ENCODE measurements around the gene CYP24A1.

The CYP24A1 gene

GRCh38 chr20:54140927-54141566 lies 32.7 kb downstream of the CYP24A1 start:
- TF ChIP-seq EZH2phosphoT487 (IDR thresholded peaks at IDR 0.05; ENCODE audit: borderline replicate concordance, low read length) (no peak), CTCF (IDR thresholded peaks at IDR 0.05; ENCODE audit: low read depth, low read length, poor library complexity, severe bottlenecking) (no peak)
- H3K4me2 ChIP-seq (ENCODE audit: low read length) = no peak overlapping the region
- no peaks in the 10 kb centered on the region for H3K36me3 ChIP-seq (ENCODE audit: control insufficient read depth, low read length)
- no peaks in the 10 kb centered on the region for H3K4me1 ChIP-seq (ENCODE audit: control insufficient read depth, low read length)
- H3K27me3 ChIP-seq (ENCODE audit: control insufficient read depth, low read length) = 0 out of 2 replicates have a peak, but pooled peaks cover 2% of the 10 kb centered on the region
- H3F3A ChIP-seq (ENCODE audit: control insufficient read depth, insufficient read depth) = no peaks in the 10 kb centered on the region
- H4K20me1 ChIP-seq (ENCODE audit: control insufficient read depth, insufficient read depth, low read depth, low read length) = no peaks in the 10 kb centered on the region
- H3K79me2 ChIP-seq (ENCODE audit: control insufficient read depth, low read length) = no peaks in the 10 kb centered on the region
- no peak overlapping the region for H3K4me3 ChIP-seq (ENCODE audit: low read length)
- no peaks in the 10 kb centered on the region for H3K9me3 ChIP-seq (ENCODE audit: control insufficient read depth, insufficient read depth, low read length)
- H3K27ac ChIP-seq (ENCODE audit: low read depth, low read length) = no peak overlapping the region
- H3K9me2 ChIP-seq (replicated peaks; ENCODE audit: control insufficient read depth, low read length) = no peaks in the 10 kb centered on the region

GRCh38 chr20:54140486-54140885 lies 33.3 kb downstream of the CYP24A1 start:
- Histone ChIP-seq H3K27ac (ENCODE audit: low read depth, low read length) (no peak overlapping the region), H3K27me3 (ENCODE audit: control insufficient read depth, low read length) (0 out of 2 replicates have a peak, but pooled peaks cover 2% of the 10 kb centered on the region), H3F3A (ENCODE audit: control insufficient read depth, insufficient read depth) (no peaks in the 10 kb centered on the region), H3K36me3 (ENCODE audit: control insufficient read depth, low read length) (no peaks in the 10 kb centered on the region), H3K4me2 (ENCODE audit: low read length) (no peak overlapping the region), H3K9me2 (replicated peaks; ENCODE audit: control insufficient read depth, low read length) (no peaks in the 10 kb centered on the region), H3K9me3 (ENCODE audit: control insufficient read depth, insufficient read depth, low read length) (no peaks in the 10 kb centered on the region), H4K20me1 (ENCODE audit: control insufficient read depth, insufficient read depth, low read depth, low read length) (no peaks in the 10 kb centered on the region), H3K79me2 (ENCODE audit: control insufficient read depth, low read length) (no peaks in the 10 kb centered on the region), H3K4me1 (ENCODE audit: control insufficient read depth, low read length) (no peaks in the 10 kb centered on the region), H3K4me3 (ENCODE audit: low read length) (no peak overlapping the region)
- TF ChIP-seq EZH2phosphoT487 (IDR thresholded peaks at IDR 0.05; ENCODE audit: borderline replicate concordance, low read length) (no peak), CTCF (IDR thresholded peaks at IDR 0.05; ENCODE audit: low read depth, low read length, poor library complexity, severe bottlenecking) (no peak)

GRCh38 chr20:54140067-54140466 lies 33.7 kb downstream of the CYP24A1 start:
- no peaks in the 10 kb centered on the region for H3K9me2 ChIP-seq (replicated peaks; ENCODE audit: control insufficient read depth, low read length)
- no peak for TF ChIP-seq EZH2phosphoT487 (IDR thresholded peaks at IDR 0.05; ENCODE audit: borderline replicate concordance, low read length)
- no peak for TF ChIP-seq CTCF (IDR thresholded peaks at IDR 0.05; ENCODE audit: low read depth, low read length, poor library complexity, severe bottlenecking)

More at GRCh38 chr20:54140067-54140466, 33.7 kb downstream of the CYP24A1 start:
- no peaks in the 10 kb centered on the region for H3K79me2 ChIP-seq (ENCODE audit: control insufficient read depth, low read length)
- H3K36me3 ChIP-seq (ENCODE audit: control insufficient read depth, low read length) = no peaks in the 10 kb centered on the region
- H3K4me2 ChIP-seq (ENCODE audit: low read length) = no peak overlapping the region
- no peaks in the 10 kb centered on the region for H3F3A ChIP-seq (ENCODE audit: control insufficient read depth, insufficient read depth)
- no peak overlapping the region for H3K4me3 ChIP-seq (ENCODE audit: low read length)
- H3K4me1 ChIP-seq (ENCODE audit: control insufficient read depth, low read length) = no peaks in the 10 kb centered on the region
- 0 out of 2 replicates have a peak, but pooled peaks cover 2% of the 10 kb centered on the region for H3K27me3 ChIP-seq (ENCODE audit: control insufficient read depth, low read length)
- no peaks in the 10 kb centered on the region for H4K20me1 ChIP-seq (ENCODE audit: control insufficient read depth, insufficient read depth, low read depth, low read length)
- no peaks in the 10 kb centered on the region for H3K9me3 ChIP-seq (ENCODE audit: control insufficient read depth, insufficient read depth, low read length)
- H3K27ac ChIP-seq (ENCODE audit: low read depth, low read length) = no peak overlapping the region
